Measurements from ENCODE around the gene MGAT3. TPM values are rescaled to one million over a fixed set of nuclear protein-coding genes. Genes with fewer than 3 reads are reported as not detected.
A peak's percentile ranks its signal among the peaks of the same experiment; 100 is the strongest.
"Not testable (repeated sequence)": the region's sequence is repeated elsewhere in the genome, so short reads cannot be mapped to it uniquely, and the experiment has no call there.

Gene MGAT3
- total RNA-seq, 2 experiments from 2014 or later = 16.3 to 44.3 TPM

DNA sequence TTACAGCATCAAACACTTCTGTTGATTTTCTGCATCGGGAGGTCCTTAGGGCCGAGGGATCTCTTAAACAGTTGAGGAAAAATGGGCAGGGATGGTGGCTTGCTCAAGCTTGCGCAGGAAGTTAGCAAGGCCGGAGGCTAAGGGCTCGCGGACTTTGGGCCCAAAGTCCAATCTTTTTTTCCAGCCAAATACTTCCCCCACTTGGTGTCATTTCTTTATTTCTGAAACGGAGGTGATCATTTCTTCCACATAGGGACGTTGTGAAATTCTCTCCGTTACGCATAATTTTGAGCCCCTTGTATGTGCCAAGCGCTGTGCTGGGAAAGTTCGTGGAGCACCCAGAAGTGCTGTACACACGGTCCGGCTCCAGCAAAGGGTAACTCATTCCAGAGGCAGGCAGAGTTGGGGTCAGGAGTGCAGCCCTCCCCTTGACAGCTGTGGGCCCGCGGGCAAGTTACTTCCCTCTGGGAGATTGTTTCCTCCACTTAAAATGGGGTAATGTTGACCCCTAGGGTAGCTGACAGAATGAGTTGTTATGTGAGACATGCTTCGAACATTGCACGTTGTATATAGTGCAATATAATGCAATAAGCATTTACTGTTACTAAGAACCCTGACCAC, 46.1 kb downstream of the MGAT3 start:
- Histone ChIP-seq H3K4me3 (ENCODE audit: low read depth, low read length, poor library complexity, severe bottlenecking) (peak overlapping the region; percentile 87), H2AFZ (ENCODE audit: low read length) (no peak overlapping the region; the same call in 1 of the 2 replicates), H3K4me1 (ENCODE audit: insufficient read depth, low read length, poor library complexity, severe bottlenecking) (peaks cover 20% of the 10 kb centered on the region), H3K36me3 (ENCODE audit: insufficient read depth, low read length) (peaks cover 49% of the 10 kb centered on the region), H3K9me3 (ENCODE audit: low read length) (no peaks in the 10 kb centered on the region), H3K9me2 (ENCODE audit: insufficient read depth, low read length) (no peaks in the 10 kb centered on the region), H3K4me2 (ENCODE audit: low read length) (peak overlapping the region; percentile 87), H3K27ac (ENCODE audit: low read depth, low read length, poor library complexity, severe bottlenecking) (peak overlapping the region; percentile 45), H3K79me2 (ENCODE audit: insufficient read depth, low read depth, low read length) (peaks cover 44% of the 10 kb centered on the region), H4K20me1 (ENCODE audit: insufficient read depth, low read length) (peaks cover 20% of the 10 kb centered on the region)
- ChIA-PET CTCF (ENCODE audit: unreplicated experiment) (interaction anchor here (1.1 kb wide), 1 partner anchor 12 kb away, joined by 5 read pairs; no protein-coding TSS in a partner anchor), POLR2A (no interaction called here)
- no peak for TF ChIP-seq EZH2phosphoT487 (IDR thresholded peaks at IDR 0.05; ENCODE audit: borderline replicate concordance, low read depth, low read length)
- TF ChIP-seq, protein P1, sequence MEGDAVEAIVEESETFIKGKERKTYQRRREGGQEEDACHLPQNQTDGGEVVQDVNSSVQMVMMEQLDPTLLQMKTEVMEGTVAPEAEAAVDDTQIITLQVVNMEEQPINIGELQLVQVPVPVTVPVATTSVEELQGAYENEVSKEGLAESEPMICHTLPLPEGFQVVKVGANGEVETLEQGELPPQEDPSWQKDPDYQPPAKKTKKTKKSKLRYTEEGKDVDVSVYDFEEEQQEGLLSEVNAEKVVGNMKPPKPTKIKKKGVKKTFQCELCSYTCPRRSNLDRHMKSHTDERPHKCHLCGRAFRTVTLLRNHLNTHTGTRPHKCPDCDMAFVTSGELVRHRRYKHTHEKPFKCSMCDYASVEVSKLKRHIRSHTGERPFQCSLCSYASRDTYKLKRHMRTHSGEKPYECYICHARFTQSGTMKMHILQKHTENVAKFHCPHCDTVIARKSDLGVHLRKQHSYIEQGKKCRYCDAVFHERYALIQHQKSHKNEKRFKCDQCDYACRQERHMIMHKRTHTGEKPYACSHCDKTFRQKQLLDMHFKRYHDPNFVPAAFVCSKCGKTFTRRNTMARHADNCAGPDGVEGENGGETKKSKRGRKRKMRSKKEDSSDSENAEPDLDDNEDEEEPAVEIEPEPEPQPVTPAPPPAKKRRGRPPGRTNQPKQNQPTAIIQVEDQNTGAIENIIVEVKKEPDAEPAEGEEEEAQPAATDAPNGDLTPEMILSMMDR (conservative IDR thresholded peaks at IDR 0.05; ENCODE audit: low read length) = no peak
- TSS peak; percentile 66 for BruUV-seq (replicated peaks)
- intact Hi-C loops (cut with micrococcal nuclease; ENCODE audit: unreplicated experiment) = loop anchor here (1.0 kb wide), 1 partner anchor 18 kb away; no protein-coding TSS in a partner anchor
- DNase-seq (ENCODE audit: low spot score) = peak; percentile 37

DNA sequence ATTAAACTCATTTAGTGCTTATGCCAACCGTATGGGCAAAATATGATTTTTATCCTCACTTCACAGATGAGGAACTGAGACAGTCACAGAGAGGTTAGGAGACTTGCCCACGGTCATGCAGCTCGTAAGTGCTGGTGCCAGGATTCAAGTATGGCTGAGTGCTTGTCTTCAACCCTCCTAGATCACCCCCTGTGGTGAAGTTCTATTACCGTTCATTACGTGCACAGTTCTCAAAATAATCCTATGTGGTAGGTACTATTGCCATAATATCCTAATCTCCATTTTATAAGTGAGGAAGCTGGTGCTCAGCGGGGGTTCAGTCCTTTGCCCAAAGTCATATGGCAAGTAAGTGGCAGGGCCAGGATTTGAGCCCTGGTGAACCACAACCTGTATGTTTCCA, 46.8 kb downstream of the MGAT3 start:
- Histone ChIP-seq H3K4me1 (ENCODE audit: insufficient read depth, low read length, poor library complexity, severe bottlenecking) (peaks cover 20% of the 10 kb centered on the region), H3K79me2 (ENCODE audit: insufficient read depth, low read depth, low read length) (peaks cover 51% of the 10 kb centered on the region), H3K9me3 (ENCODE audit: low read length) (no peaks in the 10 kb centered on the region), H3K4me3 (ENCODE audit: low read depth, low read length, poor library complexity, severe bottlenecking) (peak overlapping the region; percentile 87), H2AFZ (ENCODE audit: low read length) (no peak overlapping the region), H4K20me1 (ENCODE audit: insufficient read depth, low read length) (peaks cover 20% of the 10 kb centered on the region), H3K9me2 (ENCODE audit: insufficient read depth, low read length) (no peaks in the 10 kb centered on the region), H3K27ac (ENCODE audit: low read depth, low read length, poor library complexity, severe bottlenecking) (peak overlapping the region; percentile 45), H3K36me3 (ENCODE audit: insufficient read depth, low read length) (peaks cover 57% of the 10 kb centered on the region), H3K4me2 (ENCODE audit: low read length) (peak overlapping the region; percentile 87)
- POLR2A ChIA-PET = interaction anchor here (0.8 kb wide), 1 partner anchor 13 kb away, joined by 3 read pairs; no protein-coding TSS in a partner anchor
- peak; percentile 28 for DNase-seq (ENCODE audit: low spot score)
- CTCF ChIA-PET (ENCODE audit: unreplicated experiment) = no interaction called here
- BruUV-seq (replicated peaks) = no TSS peak
- TF ChIP-seq, protein P1 (conservative IDR thresholded peaks at IDR 0.05; ENCODE audit: low read length) = peak; percentile 36; the same call in 1 of the 2 replicates
- no peak for TF ChIP-seq EZH2phosphoT487 (IDR thresholded peaks at IDR 0.05; ENCODE audit: borderline replicate concordance, low read depth, low read length)
- intact Hi-C loops (cut with micrococcal nuclease; ENCODE audit: unreplicated experiment) = no loop called here

DNA sequence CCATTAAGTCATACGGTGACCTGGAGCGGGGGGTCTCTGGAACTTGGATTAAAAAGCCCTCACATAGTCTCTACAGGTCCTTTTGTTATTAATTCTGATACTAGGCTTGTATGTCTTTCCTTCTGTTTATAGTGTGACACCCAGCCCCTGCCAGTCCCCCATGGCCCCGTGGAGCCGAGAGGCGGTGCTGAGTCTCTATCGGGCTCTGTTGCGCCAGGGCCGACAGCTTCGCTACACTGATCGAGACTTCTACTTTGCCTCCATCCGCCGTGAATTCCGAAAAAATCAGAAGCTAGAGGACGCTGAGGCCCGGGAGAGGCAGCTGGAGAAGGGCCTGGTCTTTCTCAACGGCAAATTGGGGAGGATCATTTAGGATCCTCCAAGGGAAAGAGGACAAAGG, 47.3 kb downstream of the MGAT3 start:
- no peaks in the 10 kb centered on the region for H3K9me2 ChIP-seq (ENCODE audit: insufficient read depth, low read length)
- H4K20me1 ChIP-seq (ENCODE audit: insufficient read depth, low read length) = peaks cover 20% of the 10 kb centered on the region
- intact Hi-C loops (cut with micrococcal nuclease; ENCODE audit: unreplicated experiment) = no loop called here
- H3K4me1 ChIP-seq (ENCODE audit: insufficient read depth, low read length, poor library complexity, severe bottlenecking) = peaks cover 20% of the 10 kb centered on the region
- no peak for DNase-seq (ENCODE audit: low spot score)
- BruUV-seq (replicated peaks) = no TSS peak
- H3K27ac ChIP-seq (ENCODE audit: low read depth, low read length, poor library complexity, severe bottlenecking) = peak overlapping the region; percentile 45
- ChIA-PET POLR2A (interaction anchor here (0.8 kb wide), 1 partner anchor 13 kb away, joined by 3 read pairs; no protein-coding TSS in a partner anchor), CTCF (ENCODE audit: unreplicated experiment) (no interaction called here)
- no peaks in the 10 kb centered on the region for H3K9me3 ChIP-seq (ENCODE audit: low read length)
- no peak overlapping the region for H2AFZ ChIP-seq (ENCODE audit: low read length)
- H3K36me3 ChIP-seq (ENCODE audit: insufficient read depth, low read length) = peaks cover 61% of the 10 kb centered on the region
- no peak for TF ChIP-seq EZH2phosphoT487 (IDR thresholded peaks at IDR 0.05; ENCODE audit: borderline replicate concordance, low read depth, low read length)
- TF ChIP-seq, protein P1 (conservative IDR thresholded peaks at IDR 0.05; ENCODE audit: low read length) = no peak
- H3K79me2 ChIP-seq (ENCODE audit: insufficient read depth, low read depth, low read length) = peaks cover 53% of the 10 kb centered on the region
- H3K4me2 ChIP-seq (ENCODE audit: low read length) = peak overlapping the region; percentile 87
- peak overlapping the region; percentile 87 for H3K4me3 ChIP-seq (ENCODE audit: low read depth, low read length, poor library complexity, severe bottlenecking)

DNA sequence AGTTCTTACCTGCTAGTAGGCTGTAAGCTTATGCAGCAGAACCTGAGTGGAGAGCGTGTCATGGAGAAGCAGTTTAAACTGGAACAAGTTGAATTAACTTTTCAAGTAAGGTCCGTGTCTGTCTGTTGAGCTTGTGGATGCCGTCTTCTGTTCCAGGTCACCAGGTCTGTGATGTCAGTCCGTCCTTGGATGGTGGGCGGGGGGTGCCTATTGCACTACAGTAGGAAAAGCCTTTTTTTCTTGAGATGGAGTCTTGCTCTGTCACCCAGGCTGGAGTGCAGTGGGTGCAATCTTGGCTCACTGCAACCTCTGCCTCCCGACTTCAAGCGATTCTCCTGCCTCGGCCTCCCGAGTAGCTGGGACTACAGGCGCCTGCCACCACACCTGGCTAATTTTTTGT, 50.2 kb downstream of the MGAT3 start:
- peaks cover 90% of the 10 kb centered on the region for H3K36me3 ChIP-seq (ENCODE audit: insufficient read depth, low read length)
- intact Hi-C loops (cut with micrococcal nuclease; ENCODE audit: unreplicated experiment); H3K9me3 ChIP-seq (ENCODE audit: low read length); BruUV-seq (replicated peaks); H2AFZ ChIP-seq (ENCODE audit: low read length); H3K4me2 ChIP-seq (ENCODE audit: low read length); POLR2A ChIA-PET; H3K27ac ChIP-seq (ENCODE audit: low read depth, low read length, poor library complexity, severe bottlenecking); H3K9me2 ChIP-seq (ENCODE audit: insufficient read depth, low read length); DNase-seq (ENCODE audit: low spot score); CTCF ChIA-PET (ENCODE audit: unreplicated experiment); H3K4me3 ChIP-seq (ENCODE audit: low read depth, low read length, poor library complexity, severe bottlenecking): not testable (repeated sequence)
- peaks cover 14% of the 10 kb centered on the region for H3K4me1 ChIP-seq (ENCODE audit: insufficient read depth, low read length, poor library complexity, severe bottlenecking)
- H3K79me2 ChIP-seq (ENCODE audit: insufficient read depth, low read depth, low read length) = peaks cover 60% of the 10 kb centered on the region
- H4K20me1 ChIP-seq (ENCODE audit: insufficient read depth, low read length) = peaks cover 20% of the 10 kb centered on the region

Data from OCI-LY7 (cell line).